CD4-positive, alpha-beta memory T cell (primary cell): Measurements from ENCODE around the gene PLA2G2F. TPM values are rescaled to one million over a fixed set of nuclear protein-coding genes. Genes with fewer than 3 reads are reported as not detected.

ENCODE experiments used
- CTCF ChIA-PET: fragments of 350-600 bp; sonication (Branson Sonifier 250); formaldehyde crosslinking; loops from one replicate; lab custom pipeline; 2021; ENCODE audit warnings: inconsistent platforms; ENCODE audit not compliant: partially characterized antibody; lab: Charles Lee
- POLR2A ChIA-PET: fragments of 350-600 bp; sonication (Branson Sonifier 250); formaldehyde crosslinking; loops from one replicate; lab custom pipeline; 2021; ENCODE audit not compliant: partially characterized antibody; lab: Charles Lee
- DNase-seq, 5 donors: peaks; one replicate each; pipeline versions ENCODE4 v3.0.0 to v3.0.0-alpha.2; 2020 to 2022; ENCODE audit warnings: mixed read lengths in 1 of 5
- H3K27ac ChIP-seq: one replicate; pipeline ENCODE4 v1.7.0; 2013; ENCODE audit warnings: low read depth, low read length
- H3K27me3 ChIP-seq: 2 replicates; pipeline ENCODE4 v1.7.0; 2013; ENCODE audit warnings: mild to moderate bottlenecking, low read length, moderate library complexity; ENCODE audit not compliant: insufficient read depth
- H3K36me3 ChIP-seq: 2 replicates; pipeline ENCODE4 v1.7.0; 2013; ENCODE audit warnings: mild to moderate bottlenecking, low read length, moderate library complexity; ENCODE audit not compliant: insufficient read depth
- H3K4me1 ChIP-seq: 2 replicates; pipeline ENCODE4 v1.7.0; 2013; ENCODE audit warnings: mild to moderate bottlenecking, low read length, moderate library complexity; ENCODE audit not compliant: insufficient read depth
- H3K4me3 ChIP-seq, 2 donors: one replicate each; pipeline ENCODE4 v1.7.0; 2013; ENCODE audit warnings: low read length in 2 of 2, mild to moderate bottlenecking in 1 of 2
- H3K9me3 ChIP-seq, 2 donors: one replicate each; pipeline ENCODE4 v1.7.0; 2013; ENCODE audit warnings: low read length in 2 of 2, control low read depth in 1 of 2; ENCODE audit not compliant: control insufficient read depth in 1 of 2
- H3K27ac Mint-ChIP-seq, 7 donors: one replicate each; pipeline ENCODE4 v1.8.0; 2020 to 2021; ENCODE audit warnings: mixed read lengths in 7 of 7, mild to moderate bottlenecking in 6 of 7, inconsistent platforms in 3 of 7, moderate library complexity in 3 of 7
- H3K27me3 Mint-ChIP-seq, 2 donors: one replicate each; pipeline ENCODE4 v1.8.0; 2020 to 2021; ENCODE audit warnings: mixed read lengths in 2 of 2
- H3K36me3 Mint-ChIP-seq, 2 donors: one replicate each; pipeline ENCODE4 v1.8.0; 2020 to 2021; ENCODE audit warnings: mixed read lengths in 2 of 2, inconsistent platforms in 1 of 2, mild to moderate bottlenecking in 1 of 2
- H3K4me1 Mint-ChIP-seq, 4 donors: one replicate each; pipeline ENCODE4 v1.8.0; 2020 to 2021; ENCODE audit warnings: mixed read lengths in 4 of 4, mild to moderate bottlenecking in 1 of 4
- H3K4me3 Mint-ChIP-seq, 8 donors: one replicate each; pipeline ENCODE4 v1.8.0; 2020 to 2021; ENCODE audit warnings: mixed read lengths in 8 of 8, mild to moderate bottlenecking in 7 of 8, moderate library complexity in 6 of 8, inconsistent platforms in 3 of 8
- H3K9me3 Mint-ChIP-seq, 8 donors: one replicate each; pipeline ENCODE4 v1.8.0; 2020 to 2021; ENCODE audit warnings: mixed read lengths in 8 of 8, mild to moderate bottlenecking in 5 of 8, inconsistent platforms in 3 of 8, moderate library complexity in 1 of 8
- intact Hi-C: fragments of 100-400 bp; cut with micrococcal nuclease; formaldehyde crosslinking; loops from one replicate; pipeline ENCODE4 v1.15.1; 2023
- polyA plus RNA-seq, 2 donors: library from polyadenylated mRNA; unstranded; fragments of 300-500 nt; fragmentation: Illumina TruSeq; gene quantifications; one replicate each; pipeline ENCODE4 v1.2.3, GENCODE V29; 2021
- total RNA-seq, 2 experiments: library from RNA; stranded (reverse); gene quantifications; one replicate each; pipeline ENCODE4 v1.2.3, GENCODE V29; 2021

Gene PLA2G2F
- total and polyA plus RNA-seq, 4 experiments from 2014 or later: not detected

- Mint-ChIP-seq H3K36me3 (no peaks in the 10 kb centered on the region), H3K27me3 (peaks cover 2 to 6% of the 10 kb centered on the region in 2 donors), H3K9me3 (no peaks in the 10 kb centered on the region), H3K27ac (no peak overlapping the region), H3K4me3 (no peak overlapping the region), H3K4me1 (peaks cover 12 to 25% (median 19%) of the 10 kb centered on the region in 4 donors)
- Histone ChIP-seq H3K27ac (no peak overlapping the region), H3K9me3 (no peaks in the 10 kb centered on the region), H3K4me1 (peaks cover 21% of the 10 kb centered on the region), H3K36me3 (no peaks in the 10 kb centered on the region), H3K4me3 (no peak overlapping the region), H3K27me3 (no peaks in the 10 kb centered on the region)
- ChIA-PET POLR2A (interaction anchor here (0.9 kb wide), 1 partner anchor 34 kb away, joined by 3 read pairs; no protein-coding TSS in a partner anchor), CTCF (interaction anchor here (1.1 to 6.4 kb wide), 3 partner anchors 12 to 275 kb away, joined by 3 to 58 read pairs (median 34); no protein-coding TSS in a partner anchor)
- DNase-seq: no peak
- intact Hi-C loops: no loop called here
Observed at GRCh38 chr1:20192364-20192763, 53.2 kb downstream of the PLA2G2F start.

DNA sequence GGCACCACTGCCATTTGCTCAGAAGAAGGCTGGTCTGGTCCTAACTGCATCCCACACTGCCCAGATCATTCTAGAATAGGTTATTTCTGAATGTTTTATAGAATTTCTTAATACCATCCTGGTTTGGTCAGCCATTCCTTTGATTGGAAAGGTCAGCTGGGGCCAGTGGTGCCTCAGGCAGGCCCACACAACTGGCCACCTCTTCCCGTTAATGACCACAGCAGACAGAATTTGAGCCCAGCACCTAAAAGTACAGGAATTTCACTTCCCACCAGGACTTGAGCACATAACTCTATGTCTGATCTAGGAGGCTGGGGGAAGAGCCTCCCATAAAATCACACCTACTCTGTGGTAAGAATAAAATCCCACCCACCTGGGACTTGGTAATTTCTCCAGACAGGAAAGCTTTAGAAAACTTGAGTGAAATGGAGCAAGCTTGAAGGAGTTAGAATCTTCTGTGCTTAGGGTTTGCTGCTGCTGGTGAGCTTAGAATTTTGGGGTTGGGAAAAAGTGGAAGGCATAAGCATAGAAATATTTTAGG lies 53.8 kb downstream of the PLA2G2F start:
- Histone ChIP-seq H3K27ac (no peak overlapping the region), H3K27me3 (no peaks in the 10 kb centered on the region), H3K4me1 (peaks cover 16% of the 10 kb centered on the region), H3K9me3 (no peaks in the 10 kb centered on the region), H3K4me3 (no peak overlapping the region), H3K36me3 (no peaks in the 10 kb centered on the region)
- Mint-ChIP-seq H3K9me3 (no peaks in the 10 kb centered on the region), H3K27me3 (peaks cover 2 to 6% of the 10 kb centered on the region in 2 donors), H3K4me1 (peaks cover 7 to 19% (median 13%) of the 10 kb centered on the region in 4 donors), H3K27ac (no peak overlapping the region), H3K4me3 (no peak overlapping the region), H3K36me3 (no peaks in the 10 kb centered on the region)
- ChIA-PET CTCF (interaction anchor here (1.0 to 6.4 kb wide), 6 partner anchors 9 to 275 kb away, joined by 3 to 70 read pairs (median 34); no protein-coding TSS in a partner anchor), POLR2A (interaction anchor here (0.9 kb wide), 1 partner anchor 34 kb away, joined by 3 read pairs; no protein-coding TSS in a partner anchor)
- no peak for DNase-seq
- intact Hi-C loops: no loop called here

- no peaks in the 10 kb centered on the region for H3K27me3 ChIP-seq
- Mint-ChIP-seq H3K36me3 (no peaks in the 10 kb centered on the region), H3K27ac (no peak overlapping the region), H3K27me3 (peaks cover 2% of the 10 kb centered on the region in 2 donors), H3K9me3 (no peaks in the 10 kb centered on the region), H3K4me1 (peaks cover 0 to 7% (median 4%) of the 10 kb centered on the region in 4 donors), H3K4me3 (no peak overlapping the region)
- POLR2A ChIA-PET: no interaction called here
- CTCF ChIA-PET: interaction anchor here (1.0 to 6.4 kb wide), 9 partner anchors 10 to 311 kb away, joined by 3 to 70 read pairs (median 5); no protein-coding TSS in a partner anchor
- H3K9me3 ChIP-seq: no peaks in the 10 kb centered on the region
- no peak overlapping the region for H3K4me3 ChIP-seq
- H3K27ac ChIP-seq: no peak overlapping the region
- H3K4me1 ChIP-seq: peaks cover 3% of the 10 kb centered on the region
- no peaks in the 10 kb centered on the region for H3K36me3 ChIP-seq
- DNase-seq: no peak
- intact Hi-C loops: loop anchor here (2.0 kb wide), 1 partner anchor 219 kb away; no protein-coding TSS in a partner anchor
Observed at GRCh38 chr1:20194224-20194623, 55.1 kb downstream of the PLA2G2F start.

GRCh38 chr1:20194757-20195461 lies 55.8 kb downstream of the PLA2G2F start:
- CTCF ChIA-PET: interaction anchor here (1.1 to 6.4 kb wide), 17 partner anchors 8 to 289 kb away, joined by 3 to 70 read pairs (median 6); partner anchors contain the start of genes PLA2G2C and UBXN10

GRCh38 chr1:20195462-20195780 lies 56.3 kb downstream of the PLA2G2F start:
- Mint-ChIP-seq H3K27ac (peak overlapping the region in 1 of 7 donors; percentile 27), H3K4me1 (peaks cover 0 to 7% (median 2%) of the 10 kb centered on the region in 4 donors), H3K27me3 (peaks cover 2% of the 10 kb centered on the region in 2 donors), H3K4me3 (no peak overlapping the region), H3K9me3 (no peaks in the 10 kb centered on the region), H3K36me3 (no peaks in the 10 kb centered on the region)
- CTCF ChIA-PET: interaction anchor here (0.9 to 6.4 kb wide), 17 partner anchors 8 to 290 kb away, joined by 3 to 70 read pairs (median 6); partner anchors contain the start of genes PLA2G2C and UBXN10
- no peak overlapping the region for H3K27ac ChIP-seq
- no peak overlapping the region for H3K4me3 ChIP-seq
- no peaks in the 10 kb centered on the region for H3K9me3 ChIP-seq
- H3K4me1 ChIP-seq: peaks cover 3% of the 10 kb centered on the region
- no peaks in the 10 kb centered on the region for H3K27me3 ChIP-seq
- POLR2A ChIA-PET: interaction anchor here (1.2 to 1.4 kb wide), 2 partner anchors 8 to 278 kb away, joined by 3 to 5 read pairs; no protein-coding TSS in a partner anchor
- H3K36me3 ChIP-seq: no peaks in the 10 kb centered on the region
- no peak for DNase-seq
- intact Hi-C loops: loop anchor here (1.0 to 2.0 kb wide), 3 partner anchors 43 to 221 kb away; no protein-coding TSS in a partner anchor

More at GRCh38 chr1:20194757-20195461, 55.8 kb downstream of the PLA2G2F start:
- H3K4me3 ChIP-seq: no peak overlapping the region
- Mint-ChIP-seq H3K4me1 (peaks cover 0 to 7% (median 2%) of the 10 kb centered on the region in 4 donors), H3K27me3 (peaks cover 2% of the 10 kb centered on the region in 2 donors), H3K27ac (peak overlapping the region in 1 of 7 donors; percentile 27), H3K9me3 (no peaks in the 10 kb centered on the region), H3K4me3 (no peak overlapping the region), H3K36me3 (no peaks in the 10 kb centered on the region)
- H3K36me3 ChIP-seq: no peaks in the 10 kb centered on the region
- no peaks in the 10 kb centered on the region for H3K27me3 ChIP-seq
- peak; percentile 58 to 72 (median 63) for DNase-seq
- H3K27ac ChIP-seq: no peak overlapping the region
- intact Hi-C loops: loop anchor here (1.0 to 2.0 kb wide), 3 partner anchors 43 to 220 kb away; no protein-coding TSS in a partner anchor
- H3K4me1 ChIP-seq: peaks cover 3% of the 10 kb centered on the region
- POLR2A ChIA-PET: interaction anchor here (1.4 kb wide), 1 partner anchor 277 kb away, joined by 3 read pairs; no protein-coding TSS in a partner anchor
- no peaks in the 10 kb centered on the region for H3K9me3 ChIP-seq

GRCh38 chr1:20197329-20197791 lies 58.2 kb downstream of the PLA2G2F start:
- ChIA-PET POLR2A (no interaction called here), CTCF (interaction anchor here (0.7 to 5.5 kb wide), 4 partner anchors 10 to 393 kb away, joined by 3 to 33 read pairs (median 16); partner anchors contain the start of genes PLA2G2C and UBXN10)
- H3K4me1 ChIP-seq: peaks cover 3% of the 10 kb centered on the region
- H3K4me3 ChIP-seq: no peak overlapping the region
- Mint-ChIP-seq H3K4me1 (peaks cover 0 to 7% (median 2%) of the 10 kb centered on the region in 4 donors), H3K27me3 (peaks cover 2 to 5% of the 10 kb centered on the region in 2 donors), H3K27ac (no peak overlapping the region), H3K4me3 (no peak overlapping the region), H3K9me3 (no peaks in the 10 kb centered on the region), H3K36me3 (no peaks in the 10 kb centered on the region)
- no peaks in the 10 kb centered on the region for H3K9me3 ChIP-seq
- no peak for DNase-seq
- no peaks in the 10 kb centered on the region for H3K36me3 ChIP-seq
- intact Hi-C loops: no loop called here
- H3K27me3 ChIP-seq: no peaks in the 10 kb centered on the region
- H3K27ac ChIP-seq: no peak overlapping the region
